HG03060 (cell line): ENCODE results near the gene LARP6.
A peak's percentile ranks its signal among the peaks of the same experiment; 100 is the strongest.
"Not testable (repeated sequence)": the region's sequence is repeated elsewhere in the genome, so short reads cannot be mapped to it uniquely, and the experiment has no call there.

ENCODE experiments used
- ATAC-seq: cut with Tn5 transposase; IDR thresholded peaks from one replicate; pipeline ENCODE4 v1.9.1; 2021; ENCODE audit warnings: low read depth, moderate number of reproducible peaks; ENCODE audit not compliant: unreplicated experiment

LARP6 gene

DNA sequence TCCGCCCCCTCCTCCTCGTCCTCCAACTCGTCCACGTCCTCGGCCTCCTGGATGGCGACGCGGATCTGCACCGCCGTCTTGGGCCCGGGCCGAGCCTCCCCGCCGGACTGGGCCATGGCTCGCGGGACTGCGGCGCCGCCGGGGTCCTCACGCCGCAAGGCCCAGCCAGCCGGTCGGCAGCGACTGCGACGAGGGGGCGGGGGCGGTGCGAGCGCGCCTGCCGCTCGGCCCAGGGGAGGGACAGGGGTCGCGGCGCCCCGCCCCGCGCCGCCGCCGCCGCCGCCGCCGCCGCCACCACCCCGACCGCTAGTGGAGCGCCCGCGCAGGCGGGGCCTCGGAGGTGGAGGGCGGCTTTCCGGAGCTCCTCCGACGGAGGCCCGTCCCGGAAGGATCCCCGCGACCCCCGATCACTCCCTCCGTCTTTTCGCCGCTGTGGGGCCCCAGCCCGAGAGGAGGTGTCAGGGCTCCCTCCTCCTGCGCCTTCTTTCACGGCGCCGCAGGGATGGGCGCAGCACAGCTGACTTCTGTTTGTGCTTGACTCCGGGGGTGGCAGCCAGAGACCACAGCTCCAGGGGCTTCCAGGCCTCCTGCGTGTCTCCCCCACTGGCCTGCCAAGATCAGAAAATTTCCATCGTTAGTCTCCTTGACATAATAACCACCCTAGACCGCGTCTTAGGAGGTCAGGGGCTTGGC lies at the start of gene LARP6:
TSS of gene LARP6 (minus strand) at position 185 of the 693 bp plus-strand sequence. CDS start at position 116, 69 bp downstream.
- ATAC-seq = no peak

DNA sequence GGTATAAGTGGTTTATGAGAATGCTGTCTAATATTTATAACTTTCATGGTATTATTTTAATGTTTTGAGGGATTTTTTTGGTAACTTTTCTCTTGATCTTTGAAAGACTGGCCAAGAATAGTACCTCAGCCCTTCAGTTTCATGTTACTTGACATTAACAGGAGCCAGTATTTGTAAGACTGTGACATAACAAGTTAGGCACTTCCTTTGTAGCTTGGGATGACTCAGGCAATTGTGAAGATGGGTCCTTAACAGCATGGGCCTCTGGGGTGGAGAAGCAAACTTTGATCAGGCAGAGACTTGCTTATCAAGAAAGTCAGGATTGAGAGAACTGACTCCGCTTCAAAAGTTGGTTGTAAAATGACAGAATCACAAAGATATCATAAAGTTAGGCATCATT lies 48.1 kb upstream of the LARP6 start:
- ATAC-seq = no peak

DNA sequence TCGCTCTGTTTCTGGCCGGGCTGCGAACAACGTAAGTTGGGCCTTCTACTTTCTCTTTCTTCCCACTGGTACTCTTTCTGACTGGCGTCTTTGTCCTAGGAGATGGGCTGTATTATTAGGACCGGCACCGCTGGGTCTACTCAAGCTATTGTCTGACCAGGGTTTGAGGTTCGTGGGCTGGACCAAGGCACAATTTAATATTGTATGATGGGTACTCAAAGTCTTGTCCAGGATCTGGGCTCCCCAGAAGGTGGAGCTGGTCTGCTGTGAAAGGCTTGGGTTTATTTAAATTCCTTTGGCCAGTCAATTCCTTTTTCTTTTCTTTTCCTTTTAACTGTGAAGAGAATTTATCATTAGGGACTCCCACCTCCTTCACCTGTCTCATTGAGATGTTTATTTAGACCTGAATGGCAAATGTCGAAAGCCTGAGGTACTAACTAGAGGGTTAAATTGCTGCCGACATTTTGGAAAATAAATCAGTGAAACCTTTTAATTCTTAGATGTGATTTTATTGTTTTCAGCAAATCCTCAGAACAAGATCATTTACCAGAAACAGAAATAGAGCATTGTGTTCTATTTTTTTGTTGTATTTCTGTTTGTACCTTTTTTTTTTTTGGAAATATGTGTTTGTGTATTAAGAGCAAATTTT lies 39.1 kb upstream of the LARP6 start:
- no peak for ATAC-seq

DNA sequence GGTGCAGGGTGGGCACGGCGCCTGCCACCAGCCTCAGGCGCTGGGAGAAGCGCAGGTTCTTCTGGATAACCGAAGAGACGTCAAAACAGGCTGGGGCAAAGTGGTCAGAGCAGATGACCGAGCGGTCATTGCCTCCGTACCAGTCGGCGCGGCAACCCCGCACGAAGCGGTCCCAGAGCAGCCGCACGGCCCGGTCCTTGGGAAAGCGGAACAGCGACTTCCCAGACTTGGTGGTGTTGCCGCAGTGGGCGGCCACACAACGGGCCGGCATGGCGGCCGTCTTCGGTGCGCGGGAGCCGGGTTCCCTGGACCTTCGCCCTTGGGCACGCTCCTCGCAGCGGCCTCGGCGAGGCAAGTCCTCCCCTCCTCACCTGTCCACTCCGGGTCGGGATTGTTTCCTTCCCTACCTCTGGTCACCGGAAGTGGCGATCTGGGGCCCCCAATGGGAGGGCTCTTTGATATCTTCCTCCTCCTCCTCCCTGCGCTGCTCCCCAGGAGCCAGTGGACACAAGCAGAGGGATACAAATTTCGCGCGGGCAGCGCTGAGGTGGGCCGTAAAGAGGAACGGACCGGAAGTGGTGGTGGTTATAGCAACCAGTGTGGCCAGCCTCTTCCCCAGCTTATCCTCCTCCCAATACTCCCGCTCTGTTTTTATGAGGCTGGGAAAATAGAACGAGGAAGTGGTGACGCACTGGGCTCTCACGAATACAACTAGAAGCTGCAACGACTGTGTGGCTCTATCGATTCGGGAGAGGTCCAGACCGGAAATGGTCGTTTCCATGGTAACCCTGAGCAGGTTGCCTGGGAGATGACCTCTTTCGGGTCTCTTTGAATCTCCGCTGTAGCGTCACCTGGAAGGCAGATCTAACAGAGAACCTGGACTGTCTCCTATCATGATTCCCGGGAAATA lies 38.3 kb upstream of the LARP6 start, which contains the start of the genes LRRC49 and THAP10:
TSS of gene LRRC49 (plus strand) at position 825 of the 910 bp plus-strand sequence. CDS start at position 894, 69 bp downstream.
TSS of gene THAP10 (minus strand) at position 432 of the 910 bp plus-strand sequence. CDS start at position 271, 161 bp downstream.
- ATAC-seq = peak; percentile 44

DNA sequence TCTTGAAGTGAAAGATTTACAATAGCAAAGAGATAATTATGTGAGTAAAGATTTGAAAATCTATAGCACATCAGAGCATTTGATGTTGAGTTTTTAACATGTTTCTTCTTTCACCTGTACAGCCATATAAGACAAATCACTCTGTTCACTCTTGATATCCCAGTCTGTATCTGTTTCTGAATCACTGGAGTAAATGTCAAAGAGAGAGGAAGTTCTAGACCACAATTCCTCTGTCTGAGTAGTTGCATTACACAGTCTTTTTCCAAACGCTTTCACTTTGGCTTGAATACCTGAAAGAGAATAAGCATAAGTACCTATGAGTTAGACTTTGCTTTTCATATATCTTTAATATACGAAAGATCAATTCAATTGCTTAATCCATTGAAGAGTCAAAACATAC lies 28.4 kb upstream of the LARP6 start:
- no peak for ATAC-seq

DNA sequence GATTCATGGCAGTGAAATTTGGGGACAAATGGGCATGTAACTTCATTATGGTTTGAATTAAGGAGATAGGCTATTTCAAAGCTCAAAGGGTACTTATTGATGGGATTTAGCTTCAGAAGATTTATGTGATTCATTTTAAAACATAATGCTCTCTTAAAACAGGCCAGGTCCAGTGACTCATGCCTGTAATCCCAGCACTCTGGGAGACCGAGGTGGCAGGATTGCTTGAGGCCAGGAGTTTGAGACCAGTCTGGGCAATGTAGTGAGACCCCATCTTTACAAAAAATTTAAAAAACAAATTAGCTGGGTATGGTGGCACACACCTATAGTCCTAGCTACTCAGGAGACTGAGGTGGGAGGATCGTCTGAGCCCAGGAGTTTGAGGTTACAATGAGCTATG lies 26.8 kb upstream of the LARP6 start:
- no peak for ATAC-seq

DNA sequence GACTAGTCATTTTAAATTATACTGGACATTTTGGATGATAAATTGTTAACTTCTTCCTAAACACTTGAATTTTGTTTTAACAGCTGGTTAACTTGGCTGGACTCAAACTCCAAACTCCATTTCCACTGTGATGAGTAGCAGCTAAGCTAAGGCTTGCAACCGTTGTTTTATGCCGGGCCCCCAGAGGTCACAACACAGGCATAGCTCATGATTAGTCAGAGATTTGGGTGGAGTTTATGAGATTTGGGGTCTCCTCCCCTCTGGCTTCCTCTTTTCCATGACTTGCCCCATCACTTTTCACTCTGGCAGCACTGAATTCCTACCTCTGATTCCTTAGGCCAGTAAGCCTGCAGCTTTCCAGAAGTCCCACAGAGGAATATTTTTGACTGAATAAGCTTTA lies 25.4 kb upstream of the LARP6 start:
- no peak for ATAC-seq

DNA sequence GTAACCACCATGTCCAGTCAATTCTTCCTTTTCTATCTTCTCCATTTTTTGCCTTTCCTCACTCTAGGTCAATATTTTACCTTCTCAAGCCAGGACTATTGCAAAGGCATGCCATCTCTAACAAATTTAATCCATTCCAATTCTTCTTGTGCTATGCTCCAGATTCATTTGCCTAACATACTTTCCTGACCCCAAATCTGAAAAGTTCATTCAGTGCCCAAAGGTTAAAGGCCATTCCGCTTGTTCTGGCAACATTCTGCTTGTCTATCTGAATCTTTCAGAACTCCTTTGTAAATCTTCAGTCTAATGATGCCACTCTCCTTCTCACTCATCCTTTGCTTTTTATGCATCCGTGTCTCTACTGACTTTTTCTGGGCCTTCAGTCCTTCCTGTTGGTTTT lies 22.7 kb upstream of the LARP6 start:
- ATAC-seq = no peak

DNA sequence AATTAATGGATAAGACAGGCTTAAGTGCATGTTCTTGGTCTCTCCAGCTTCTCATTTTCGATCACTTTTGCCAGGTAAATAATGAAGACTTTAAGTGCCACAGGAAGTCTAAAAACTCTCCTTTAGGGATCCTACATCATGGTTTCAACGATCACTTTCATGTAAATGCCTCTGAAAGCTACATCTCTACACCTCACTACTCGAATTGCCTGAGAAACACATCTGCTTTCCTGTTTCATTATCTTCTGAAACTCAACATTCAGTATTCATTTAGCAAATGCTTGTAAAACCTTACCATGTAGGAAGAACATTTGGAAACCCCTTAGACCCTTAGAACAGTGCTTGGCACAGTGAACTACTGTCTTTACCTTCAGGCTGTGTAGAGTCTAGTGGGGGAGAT lies 22.1 kb upstream of the LARP6 start:
- ATAC-seq = no peak

DNA sequence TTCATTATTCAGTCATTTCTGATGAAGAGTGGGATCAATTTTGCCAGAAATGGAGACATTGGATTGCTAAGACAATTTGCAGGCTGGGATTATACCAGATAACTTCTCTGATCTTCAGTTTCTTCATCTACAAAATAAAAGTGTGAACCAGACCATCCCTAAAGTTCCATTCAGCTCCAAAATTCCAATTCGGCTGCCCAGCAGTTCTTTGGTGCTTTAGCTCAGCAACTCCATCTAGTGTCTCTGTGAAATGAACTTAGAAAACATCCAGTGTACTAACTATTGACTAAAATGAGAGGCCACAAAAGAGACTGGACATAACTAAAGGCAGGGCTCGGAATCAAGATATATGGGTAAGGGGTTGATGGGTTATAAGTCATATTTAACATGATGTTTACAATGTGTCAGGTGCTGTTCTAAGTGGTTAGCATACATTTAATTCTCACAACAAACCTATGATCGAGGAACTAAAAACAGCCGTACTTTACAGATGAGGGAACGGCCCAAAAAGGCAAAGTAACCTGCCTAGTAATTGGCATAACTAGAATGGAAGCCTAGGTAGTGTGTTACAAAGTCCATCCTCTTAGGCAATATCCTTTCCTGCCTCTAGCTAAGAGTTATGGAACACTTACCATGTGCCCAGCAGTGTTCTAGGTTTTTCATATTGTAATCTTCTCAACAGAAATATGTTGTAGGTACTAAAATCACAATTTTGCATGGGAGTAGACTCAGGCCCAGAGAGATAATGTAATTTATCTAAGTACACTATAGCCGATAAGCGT lies 21.2 kb upstream of the LARP6 start:
- no peak for ATAC-seq

DNA sequence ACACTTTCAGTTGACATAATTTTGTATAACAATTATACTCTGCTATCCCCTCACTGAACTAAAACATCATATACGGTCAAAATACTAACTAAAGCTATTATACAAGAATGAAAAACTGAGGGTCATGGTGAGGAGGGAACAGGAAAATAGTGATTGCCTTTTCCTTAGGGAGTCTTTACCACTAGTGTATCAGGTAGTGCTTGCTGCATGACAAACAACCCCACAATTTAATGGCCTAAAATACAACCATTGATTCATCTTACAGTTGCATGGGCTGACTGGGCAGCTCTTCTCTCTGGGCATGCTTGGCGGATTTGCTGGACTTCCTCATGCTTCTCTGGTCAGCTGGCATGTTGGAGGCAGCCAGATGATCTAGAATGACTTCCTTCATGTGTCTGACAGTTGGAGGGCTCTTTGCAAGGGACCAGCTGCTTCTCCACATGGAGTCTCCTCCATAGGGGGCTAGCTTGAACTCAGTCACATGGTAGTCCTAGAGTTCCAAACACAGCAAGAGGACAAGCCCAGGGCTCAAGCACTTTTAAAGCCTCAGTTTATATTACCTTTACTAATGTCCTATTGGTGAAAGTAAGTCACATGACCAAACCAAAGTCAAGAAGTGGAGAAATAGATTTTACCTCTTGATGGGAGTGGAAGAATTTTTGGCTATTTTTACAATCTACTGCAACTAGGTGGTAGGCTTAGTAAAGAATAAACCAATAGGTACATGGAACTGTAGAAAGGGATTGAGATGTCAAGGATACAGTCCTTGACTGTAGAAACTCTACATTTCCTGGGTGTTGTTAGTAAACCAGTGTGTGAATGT lies 19.5 kb upstream of the LARP6 start:
- no peak for ATAC-seq

DNA sequence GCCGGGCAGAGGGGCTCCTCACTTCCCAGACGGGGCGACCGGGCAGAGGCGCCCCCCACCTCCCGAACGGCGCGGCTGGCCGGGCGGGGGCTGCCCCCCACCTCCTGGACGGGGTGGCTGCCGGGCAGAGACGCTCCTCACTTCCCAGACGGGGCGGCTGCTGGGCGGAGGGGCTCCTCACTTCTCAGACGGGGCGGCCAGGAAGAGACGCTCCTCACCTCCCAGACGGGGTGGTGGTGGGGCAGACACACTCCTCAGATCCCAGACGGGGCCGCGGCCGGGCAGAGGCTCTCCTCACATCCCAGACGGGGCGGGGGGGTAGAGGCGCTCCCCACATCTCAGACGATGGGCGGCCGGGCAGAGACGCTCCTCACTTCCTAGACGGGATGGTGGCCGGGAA lies 17.5 kb upstream of the LARP6 start:
- not testable (repeated sequence) for ATAC-seq

DNA sequence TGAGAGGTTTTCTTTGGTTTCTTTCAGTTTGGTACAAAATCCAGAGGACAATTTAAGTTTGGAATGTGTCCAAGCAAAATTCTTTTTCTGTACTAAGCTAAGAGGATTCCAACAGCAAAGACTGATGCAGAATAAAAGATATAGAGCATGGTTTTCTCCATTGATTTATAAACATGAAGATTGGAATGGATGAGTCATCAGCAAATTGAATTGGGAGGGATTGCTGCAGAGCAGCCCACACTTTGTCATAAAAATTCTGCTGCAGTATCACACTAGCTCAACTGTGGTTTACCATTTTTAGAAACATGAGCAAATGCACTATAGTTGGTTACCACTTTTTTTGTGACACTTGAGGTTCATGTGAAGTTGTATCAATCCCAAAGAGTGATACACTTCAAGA lies 16.1 kb upstream of the LARP6 start:
- ATAC-seq = no peak

DNA sequence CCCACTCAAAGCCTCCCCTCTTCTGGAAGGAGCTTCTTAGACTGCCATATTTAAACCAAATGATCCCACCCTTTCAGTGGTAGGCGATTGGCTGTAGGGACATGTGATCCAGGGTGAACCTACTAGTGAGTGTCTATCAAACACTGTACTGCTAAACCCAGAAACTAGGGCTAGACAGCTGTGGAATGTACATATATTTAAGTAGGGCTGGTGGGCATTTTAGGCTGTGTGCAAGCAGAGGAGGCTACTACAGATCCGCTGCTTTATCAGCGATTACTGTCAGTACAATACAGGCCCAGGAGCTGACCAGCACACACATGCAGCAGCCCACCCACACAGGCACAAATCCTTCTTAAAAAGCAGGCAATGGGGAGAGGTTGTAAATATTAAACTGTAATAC lies 15.4 kb upstream of the LARP6 start:
- no peak for ATAC-seq

DNA sequence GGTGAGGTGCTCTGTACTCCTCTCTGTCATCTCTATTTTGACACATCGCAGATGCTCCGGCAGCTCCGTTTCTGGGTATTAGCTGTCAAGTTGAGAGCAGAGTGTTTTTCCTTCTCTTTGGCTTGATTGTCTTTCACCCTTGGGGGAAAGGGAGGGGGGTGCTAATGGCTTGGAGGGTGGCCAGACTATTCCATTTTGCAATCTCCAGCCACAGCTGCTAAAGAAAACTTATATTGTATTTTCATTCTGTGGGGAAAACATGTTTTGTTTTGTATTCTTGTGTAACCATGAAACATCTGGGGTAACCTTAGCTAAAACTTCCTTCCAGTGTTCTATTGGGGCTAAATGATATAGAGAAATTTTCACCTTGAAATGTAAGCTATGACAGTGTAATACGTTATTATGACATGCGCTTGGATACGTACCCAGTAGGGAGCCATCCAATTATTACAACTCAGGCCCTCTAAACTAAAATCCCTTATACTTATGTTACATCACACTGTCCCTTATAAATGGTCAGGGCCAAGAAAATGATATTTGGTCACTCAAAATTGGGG lies 14.0 kb upstream of the LARP6 start:
- ATAC-seq = no peak

DNA sequence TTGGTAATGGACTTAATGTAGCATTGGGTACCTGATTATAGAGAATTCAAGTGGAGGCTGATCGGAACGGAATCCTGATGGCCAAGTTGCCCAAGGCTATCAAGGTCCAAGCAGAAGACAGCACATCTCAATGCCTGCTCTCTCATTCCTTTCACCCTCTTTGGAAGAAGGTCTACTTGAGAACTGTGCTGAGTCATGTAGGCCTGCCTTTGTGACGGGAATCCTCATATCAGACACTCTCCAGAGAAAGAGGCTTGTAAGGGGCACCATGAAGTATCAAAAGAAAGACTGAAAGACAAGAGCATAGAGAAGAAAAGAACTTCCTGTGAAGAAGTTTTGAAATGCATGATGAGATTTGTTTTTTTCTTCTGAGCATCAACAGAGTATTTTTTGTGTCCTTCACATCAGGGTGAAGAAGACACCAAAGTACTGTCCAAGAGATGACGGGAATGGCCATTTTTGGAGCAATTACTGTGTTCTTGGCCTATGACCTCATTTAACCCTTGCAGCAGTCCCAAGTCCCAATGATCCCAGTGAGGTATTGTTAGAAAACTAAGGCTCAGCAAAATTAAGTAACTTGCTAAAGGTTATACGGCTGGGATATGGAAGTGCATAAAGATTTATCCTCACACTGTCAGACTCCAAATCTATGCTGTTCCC lies 13.2 kb upstream of the LARP6 start:
- ATAC-seq = no peak

DNA sequence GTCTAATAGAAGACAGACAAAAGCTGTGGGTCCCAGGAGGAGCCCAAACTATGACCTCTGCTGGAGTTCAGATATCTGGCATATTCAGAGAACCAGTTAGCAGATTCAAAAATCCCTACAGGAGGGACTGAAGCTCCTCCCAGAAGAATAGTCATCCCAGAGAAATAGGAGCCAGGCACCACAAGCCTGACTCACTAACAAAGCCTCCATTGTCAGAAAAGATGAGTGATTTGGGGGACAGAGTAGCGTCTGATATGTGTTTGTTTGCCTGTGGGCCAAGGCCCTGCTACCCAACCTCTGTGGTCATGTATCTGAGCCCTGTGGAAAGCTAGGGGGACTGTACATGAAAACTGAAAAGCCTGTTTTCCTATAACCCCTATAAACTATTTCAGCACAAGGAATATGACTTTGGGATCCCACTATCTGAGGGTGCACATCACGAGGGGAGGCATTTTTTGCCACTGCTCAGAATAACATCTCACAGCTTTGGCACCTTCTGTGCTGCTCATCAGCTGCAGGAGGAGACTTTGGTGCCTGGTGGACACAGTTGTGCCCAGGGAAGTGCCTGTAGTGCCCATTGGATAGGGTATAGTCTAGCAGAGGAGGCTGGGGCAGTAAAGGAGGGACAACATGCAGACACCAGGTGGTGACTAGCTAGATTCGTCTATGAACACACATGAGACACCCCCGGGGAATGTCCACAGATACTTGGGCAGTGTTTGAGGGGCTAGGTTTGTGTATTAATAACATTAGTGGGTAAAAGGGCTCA lies 9.7 kb upstream of the LARP6 start:
- ATAC-seq = no peak

DNA sequence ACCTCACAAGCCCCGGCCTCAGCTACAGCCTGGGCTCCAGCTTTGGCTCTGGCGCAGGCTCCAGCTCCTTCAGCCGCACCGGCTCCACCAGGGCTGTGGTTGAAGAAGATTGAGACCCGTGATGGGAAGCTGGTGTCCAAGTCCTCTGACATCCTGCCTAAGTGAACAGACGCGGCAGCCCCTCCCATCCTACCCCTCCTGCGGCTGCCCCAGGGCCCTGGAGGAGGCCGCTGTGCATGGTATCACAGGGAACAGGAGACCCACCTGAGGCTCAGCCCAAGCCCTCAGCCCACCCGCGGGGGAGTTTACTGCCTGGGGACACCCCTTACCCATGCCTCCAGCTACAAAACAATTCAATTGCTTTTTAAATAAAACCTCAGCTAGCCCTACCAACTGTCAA lies 6.0 kb upstream of the LARP6 start:
- no peak for ATAC-seq
